ENCODE measurements around the gene STK39.

GRCh38 chr2:168025487-168026202 lies 221.8 kb downstream of the STK39 start:
- TF ChIP-seq CTCF (optimal IDR thresholded peaks at IDR 0.05 in 1 of 3, IDR thresholded peaks at IDR 0.05 in 1 of 3, conservative IDR thresholded peaks at IDR 0.05 in 1 of 3; ENCODE audit: extremely low read depth in 1 of 3, insufficient read depth in 2 of 3, low read length in 3 of 3) (no peak), EZH2 (IDR thresholded peaks at IDR 0.05; ENCODE audit: low read length) (no peak)
